Activated CD4-positive, alpha-beta memory T cell treated with anti-CD3 and anti-CD28 coated beads for 36 hours (primary cell): ENCODE data around the gene FAM50B. TPM values are rescaled to one million over a fixed set of nuclear protein-coding genes. Genes with fewer than 3 reads are reported as not detected.
"Not testable (repeated sequence)": the region's sequence is repeated elsewhere in the genome, so short reads cannot be mapped to it uniquely, and the experiment has no call there.

Experiments used
- CTCF ChIA-PET: fragments of 350-600 bp; sonication (Branson Sonifier 250); formaldehyde crosslinking; loops from one replicate; lab custom pipeline; 2021; ENCODE audit warnings: antibody characterized with exemption, inconsistent platforms; lab: Charles Lee
- POLR2A ChIA-PET: fragments of 350-600 bp; sonication (Branson Sonifier 250); formaldehyde crosslinking; loops from one replicate; lab custom pipeline; 2021; ENCODE audit warnings: antibody characterized with exemption; lab: Charles Lee
- DNase-seq: peaks from one replicate; pipeline ENCODE4 v3.0.0-alpha.2; 2020
- H3K27ac Mint-ChIP-seq: one replicate; pipeline ENCODE4 v1.8.0; 2021; ENCODE audit warnings: mixed read lengths
- H3K27me3 Mint-ChIP-seq: one replicate; pipeline ENCODE4 v1.8.0; 2021; ENCODE audit warnings: mixed read lengths
- H3K36me3 Mint-ChIP-seq: one replicate; pipeline ENCODE4 v1.8.0; 2021; ENCODE audit warnings: mixed read lengths
- H3K4me1 Mint-ChIP-seq: one replicate; pipeline ENCODE4 v1.8.0; 2021; ENCODE audit warnings: low read depth, mixed read lengths
- H3K4me3 Mint-ChIP-seq: one replicate; pipeline ENCODE4 v1.8.0; 2021; ENCODE audit warnings: mild to moderate bottlenecking, mixed read lengths
- H3K9me3 Mint-ChIP-seq: one replicate; pipeline ENCODE4 v1.8.0; 2021; ENCODE audit warnings: mixed read lengths
- intact Hi-C: fragments of 100-400 bp; cut with micrococcal nuclease; formaldehyde crosslinking; loops from one replicate; pipeline ENCODE4 v1.15.1; 2023
- total RNA-seq, 2 experiments: library from RNA; stranded (reverse); gene quantifications; one replicate each; pipeline ENCODE4 v1.2.3, GENCODE V29; 2021

FAM50B gene
- total RNA-seq, 2 experiments from 2014 or later: 16.9 to 18.8 TPM

DNA sequence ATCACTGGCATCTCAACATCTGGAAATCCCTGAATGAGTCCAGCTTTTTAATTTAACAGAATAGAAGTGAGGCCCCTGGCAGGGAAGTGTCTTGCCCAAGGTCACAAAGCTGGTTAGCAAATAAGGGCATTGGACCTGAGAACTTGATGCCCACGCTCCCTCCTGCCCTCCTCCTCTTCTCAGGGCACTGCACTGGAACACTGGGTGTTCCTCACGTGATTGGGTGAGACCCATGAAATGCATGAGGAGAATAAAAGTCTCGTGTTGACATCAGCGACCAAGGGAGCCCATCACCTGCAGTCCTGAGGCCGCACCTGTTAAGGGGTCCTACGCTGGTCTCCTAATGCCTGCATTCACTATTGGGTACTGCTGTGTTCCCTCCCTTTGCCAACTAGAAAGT is 7.4 kb downstream of the FAM50B start:
- DNase-seq: no peak
- ChIA-PET POLR2A (no interaction called here), CTCF (no interaction called here)
- Mint-ChIP-seq H3K27ac (no peak overlapping the region), H3K4me1 (no peaks in the 10 kb centered on the region), H3K36me3 (peaks cover 10% of the 10 kb centered on the region), H3K4me3 (no peak overlapping the region), H3K27me3 (peaks cover 4% of the 10 kb centered on the region), H3K9me3 (peaks cover 8% of the 10 kb centered on the region)
- intact Hi-C loops: no loop called here

DNA sequence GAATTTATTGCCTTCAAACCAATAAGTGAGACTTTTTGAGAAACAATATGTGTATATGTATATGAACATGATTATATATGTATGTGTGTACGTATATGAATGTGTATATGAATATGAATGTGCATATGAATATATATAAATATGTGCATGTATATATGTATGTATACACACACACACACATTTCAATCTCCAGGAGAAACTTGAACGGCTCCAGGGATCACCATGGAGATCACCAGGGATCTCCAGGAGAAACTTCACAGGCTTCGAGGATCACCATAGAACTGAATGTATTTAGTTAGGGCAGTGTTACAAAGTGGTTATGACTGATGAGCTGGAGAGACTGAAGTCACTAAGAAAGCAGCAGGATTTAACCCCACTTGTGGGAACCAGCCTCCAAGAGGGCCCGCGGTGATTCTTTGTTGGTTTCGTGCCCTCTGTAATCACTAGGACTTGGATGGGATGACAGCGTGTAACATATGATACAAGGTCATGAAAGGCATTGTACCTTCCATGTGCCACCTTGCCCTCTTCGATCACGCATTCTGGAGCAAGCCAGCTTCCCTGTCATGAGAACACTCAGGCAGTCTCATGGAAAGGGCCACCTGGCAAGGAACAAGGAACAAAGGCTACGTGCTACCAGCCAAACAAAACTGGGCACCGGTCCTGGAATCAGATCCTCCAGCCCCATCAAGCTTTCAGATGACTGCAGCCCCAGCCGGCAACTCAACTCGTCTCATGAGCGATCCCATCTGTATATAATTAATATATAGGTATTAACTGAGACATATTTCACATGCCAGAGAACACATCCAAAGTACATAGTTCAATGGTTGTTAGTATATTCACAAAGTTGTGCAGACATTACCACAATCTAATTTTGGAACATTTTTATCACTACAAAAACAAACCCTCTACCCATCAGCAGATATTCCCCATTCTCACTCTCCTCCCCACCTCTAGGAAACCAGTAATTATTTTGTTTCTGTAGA is 8.6 kb downstream of the FAM50B start:
- DNase-seq: no peak
- H3K27ac Mint-ChIP-seq: no peak overlapping the region
- H3K36me3 Mint-ChIP-seq: peaks cover 10% of the 10 kb centered on the region
- H3K9me3 Mint-ChIP-seq: peaks cover 8% of the 10 kb centered on the region
- H3K4me1 Mint-ChIP-seq: no peaks in the 10 kb centered on the region
- peaks cover 7% of the 10 kb centered on the region for H3K27me3 Mint-ChIP-seq
- intact Hi-C loops: no loop called here
- ChIA-PET POLR2A (no interaction called here), CTCF (no interaction called here)
- no peak overlapping the region for H3K4me3 Mint-ChIP-seq

DNA sequence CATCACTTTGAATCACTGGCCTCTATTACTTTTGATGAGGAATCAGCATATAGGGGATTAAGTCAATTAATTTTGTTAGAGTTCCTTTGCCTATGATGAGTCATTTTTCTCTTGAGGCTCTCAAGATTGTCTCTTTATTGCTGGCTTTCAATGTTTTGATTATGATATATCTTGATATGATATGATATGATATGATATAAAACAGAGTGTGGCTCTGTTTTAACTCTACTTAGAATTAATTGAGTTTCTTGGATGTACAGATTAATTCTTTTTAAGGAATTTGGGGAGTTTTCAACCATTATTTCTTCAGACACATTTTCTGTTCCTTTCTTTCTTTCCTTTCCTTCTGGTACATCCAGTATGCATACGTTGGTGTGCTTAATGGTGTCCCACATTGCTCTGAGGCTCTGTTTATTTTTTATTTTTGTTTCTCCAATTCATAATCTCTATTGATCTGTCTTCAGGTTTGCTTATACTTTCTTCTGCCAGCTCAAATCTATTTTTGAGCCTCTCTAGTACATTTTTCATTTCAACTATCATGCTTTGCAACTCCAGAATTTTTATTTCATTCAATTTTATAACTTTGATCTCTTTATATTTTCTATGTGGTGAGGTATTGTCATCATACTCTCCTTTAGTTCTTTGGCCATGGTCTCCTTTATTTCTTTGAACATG is 10.8 kb downstream of the FAM50B start:
- H3K27me3 Mint-ChIP-seq: peaks cover 10% of the 10 kb centered on the region
- H3K27ac Mint-ChIP-seq: no peak overlapping the region
- no peak for DNase-seq
- H3K4me1 Mint-ChIP-seq: no peaks in the 10 kb centered on the region
- ChIA-PET POLR2A (no interaction called here), CTCF (no interaction called here)
- intact Hi-C loops: no loop called here
- H3K9me3 Mint-ChIP-seq: peaks cover 8% of the 10 kb centered on the region
- H3K4me3 Mint-ChIP-seq: no peak overlapping the region
- peaks cover 7% of the 10 kb centered on the region for H3K36me3 Mint-ChIP-seq

DNA sequence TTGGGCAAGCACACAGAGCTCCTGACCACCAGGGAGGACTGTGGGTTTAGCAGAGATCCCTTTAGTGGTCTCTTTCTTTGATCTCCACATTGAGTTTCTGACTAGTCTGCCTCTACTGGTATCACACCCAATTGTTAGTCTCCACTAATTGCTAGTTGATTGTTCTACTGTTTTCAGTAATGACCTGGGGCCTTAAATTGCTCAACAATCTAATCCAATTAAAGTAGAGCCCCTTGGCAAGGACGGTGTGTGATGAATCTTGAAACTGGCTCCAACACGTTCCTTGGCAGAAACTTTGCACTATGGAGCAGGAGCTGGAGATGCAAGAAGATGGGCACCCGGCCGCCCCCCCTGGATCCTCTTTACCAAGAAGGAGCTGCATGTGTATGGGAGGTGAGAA is 12.3 kb downstream of the FAM50B start:
- peaks cover 12% of the 10 kb centered on the region for H3K9me3 Mint-ChIP-seq
- CTCF ChIA-PET: interaction anchor here (0.6 to 2.4 kb wide), 5 partner anchors 10 to 679 kb away, joined by 3 to 14 read pairs (median 5); partner anchors contain the start of gene FAM50B
- H3K4me1 Mint-ChIP-seq: peaks cover under 1% of the 10 kb centered on the region
- H3K27ac Mint-ChIP-seq: no peak overlapping the region
- H3K4me3 Mint-ChIP-seq: no peak overlapping the region
- H3K27me3 Mint-ChIP-seq: peaks cover 13% of the 10 kb centered on the region
- no peak for DNase-seq
- peaks cover 7% of the 10 kb centered on the region for H3K36me3 Mint-ChIP-seq
- POLR2A ChIA-PET: no interaction called here
- intact Hi-C loops: no loop called here

DNA sequence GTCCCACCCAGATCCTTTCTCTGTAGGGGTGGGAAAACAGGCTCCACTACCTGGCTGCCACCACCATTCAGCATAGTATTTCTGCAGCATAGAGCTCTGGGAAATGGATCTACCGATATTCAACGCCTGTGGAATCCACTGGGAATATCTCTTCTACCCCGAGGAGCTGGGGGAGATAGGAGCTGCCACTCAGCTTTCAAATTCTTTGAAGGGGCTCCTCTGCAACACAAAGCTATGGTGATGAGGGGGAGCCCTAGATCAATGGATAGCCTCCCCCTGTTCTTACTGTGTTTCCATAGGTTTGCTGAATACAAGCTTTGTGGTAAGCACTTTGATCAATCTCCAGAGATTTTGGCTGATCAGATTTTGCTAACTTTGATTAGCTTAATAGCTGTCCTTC is 12.9 kb downstream of the FAM50B start:
- H3K4me3 Mint-ChIP-seq: no peak overlapping the region
- H3K36me3 Mint-ChIP-seq: peaks cover 7% of the 10 kb centered on the region
- H3K27me3 Mint-ChIP-seq: peaks cover 13% of the 10 kb centered on the region
- intact Hi-C loops: no loop called here
- DNase-seq: no peak
- H3K27ac Mint-ChIP-seq: no peak overlapping the region
- peaks cover 12% of the 10 kb centered on the region for H3K9me3 Mint-ChIP-seq
- POLR2A ChIA-PET: no interaction called here
- CTCF ChIA-PET: interaction anchor here (0.6 to 2.4 kb wide), 3 partner anchors 11 to 679 kb away, joined by 3 to 14 read pairs (median 5); partner anchors contain the start of gene FAM50B
- H3K4me1 Mint-ChIP-seq: peaks cover 7% of the 10 kb centered on the region

DNA sequence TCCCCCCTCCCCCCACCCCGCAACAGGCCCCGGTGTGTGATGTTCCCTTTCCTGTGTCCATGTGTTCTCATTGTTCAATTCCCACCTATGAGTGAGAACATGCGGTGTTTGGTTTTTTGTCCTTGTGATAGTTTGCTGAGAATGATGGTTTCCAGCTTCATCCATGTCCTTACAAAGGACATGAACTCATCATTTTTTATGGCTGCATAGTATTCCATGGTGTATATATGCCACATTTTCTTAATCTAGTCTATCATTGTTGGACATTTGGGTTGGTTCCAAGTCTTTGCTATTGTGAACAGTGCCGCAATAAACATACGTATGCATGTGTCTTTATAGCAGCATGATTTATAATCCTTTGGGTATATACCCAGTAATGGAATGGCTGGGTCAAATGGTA is 14.1 kb downstream of the FAM50B start:
- intact Hi-C loops, H3K27ac Mint-ChIP-seq, DNase-seq, H3K36me3 Mint-ChIP-seq, POLR2A ChIA-PET, H3K4me3 Mint-ChIP-seq: not testable (repeated sequence)
- H3K4me1 Mint-ChIP-seq: peaks cover 20% of the 10 kb centered on the region
- CTCF ChIA-PET: interaction anchor here (0.6 to 2.4 kb wide), 2 partner anchors 14 to 146 kb away, joined by 4 to 14 read pairs; partner anchors contain the start of gene FAM50B
- H3K27me3 Mint-ChIP-seq: peaks cover 13% of the 10 kb centered on the region
- H3K9me3 Mint-ChIP-seq: peaks cover 12% of the 10 kb centered on the region

DNA sequence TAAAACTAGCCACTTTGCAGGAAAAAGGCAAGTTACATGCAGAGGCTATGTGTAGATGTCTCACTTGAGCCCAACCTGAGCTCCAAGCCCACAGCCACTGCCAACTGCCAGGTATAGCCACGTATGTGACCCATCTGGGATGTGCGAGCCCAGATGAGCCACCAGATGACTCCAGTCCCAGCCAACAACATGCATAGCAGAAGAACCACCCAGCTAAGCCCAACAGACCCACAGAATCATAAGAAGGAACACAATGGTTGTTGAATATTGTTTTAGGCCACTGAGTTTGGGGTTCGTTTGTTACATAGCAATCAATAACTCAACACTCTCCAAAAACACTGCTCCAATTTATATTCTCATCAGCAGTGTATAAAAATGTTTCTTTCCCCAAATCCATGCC is 16.3 kb downstream of the FAM50B start:
- Mint-ChIP-seq H3K27ac (no peak overlapping the region), H3K4me3 (no peak overlapping the region), H3K9me3 (peaks cover 7% of the 10 kb centered on the region), H3K27me3 (peaks cover 11% of the 10 kb centered on the region), H3K36me3 (peaks cover 2% of the 10 kb centered on the region), H3K4me1 (peaks cover 41% of the 10 kb centered on the region)
- intact Hi-C loops: loop anchor here (5.0 kb wide), 3 partner anchors 118 to 1072 kb away; partner anchors contain the start of gene ECI2
- no peak for DNase-seq
- ChIA-PET CTCF (interaction anchor here (1.0 to 5.3 kb wide), 2 partner anchors 15 to 113 kb away, joined by 3 to 75 read pairs; partner anchors contain the start of gene FAM50B), POLR2A (interaction anchor here (1.4 kb wide), 1 partner anchor 14 kb away, joined by 4 read pairs; no protein-coding TSS in a partner anchor)

DNA sequence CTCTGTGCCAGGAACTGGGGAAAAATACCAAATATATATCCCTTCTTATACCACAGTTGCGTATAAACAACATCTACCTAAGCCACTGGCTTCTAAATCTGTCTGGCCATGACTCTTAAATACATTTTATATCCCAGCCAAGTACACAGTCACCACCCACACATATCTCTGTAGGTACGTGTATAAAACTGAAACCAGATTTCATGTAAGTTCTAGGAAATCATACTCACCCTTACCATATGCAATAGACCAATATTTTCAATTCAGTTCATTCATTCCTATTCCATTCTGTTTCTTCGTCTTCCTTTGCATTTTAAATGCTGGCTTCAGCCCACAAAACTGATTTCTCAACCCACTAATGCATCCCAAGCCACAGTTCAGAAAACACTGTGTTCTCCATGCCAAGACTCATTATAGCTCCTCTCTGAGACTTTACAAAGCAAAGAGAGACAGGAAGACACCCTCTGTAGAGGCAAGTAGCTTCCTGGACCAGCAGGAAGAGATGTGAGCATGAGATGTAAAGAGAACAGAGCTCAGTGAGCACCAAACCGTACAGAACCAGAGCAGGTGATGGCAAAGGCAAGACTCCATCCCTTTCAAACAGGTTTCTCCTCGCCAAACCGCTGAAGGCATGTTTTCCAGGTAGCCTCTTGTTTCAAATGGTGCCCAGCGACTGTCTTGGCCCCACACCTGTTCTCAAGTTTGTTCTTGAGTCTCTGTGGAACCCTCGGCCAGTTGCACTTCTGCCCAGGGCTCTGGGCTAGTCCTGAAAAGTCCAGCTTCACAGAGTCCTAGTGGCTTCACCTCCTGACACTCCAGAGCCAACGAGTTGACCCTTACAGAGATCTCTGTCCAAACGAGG is 18.7 kb downstream of the FAM50B start:
- peak overlapping the region; percentile 20 for H3K4me3 Mint-ChIP-seq
- peak; percentile 31 for DNase-seq
- peaks cover 45% of the 10 kb centered on the region for H3K4me1 Mint-ChIP-seq
- H3K27me3 Mint-ChIP-seq: peaks cover 6% of the 10 kb centered on the region
- CTCF ChIA-PET: interaction anchor here (1.1 to 5.3 kb wide), 3 partner anchors 12 to 21 kb away, joined by 3 to 75 read pairs (median 5); partner anchors contain the start of gene FAM50B
- peak overlapping the region; percentile 92 for H3K27ac Mint-ChIP-seq
- H3K36me3 Mint-ChIP-seq: no peaks in the 10 kb centered on the region
- POLR2A ChIA-PET: interaction anchor here (1.5 to 3.6 kb wide), 2 partner anchors 15 to 19 kb away, joined by 4 to 64 read pairs; partner anchors contain the start of gene FAM50B
- intact Hi-C loops: loop anchor here (1.0 to 5.0 kb wide), 5 partner anchors 18 to 1069 kb away; partner anchors contain the start of gene ECI2
- H3K9me3 Mint-ChIP-seq: peaks cover 4% of the 10 kb centered on the region

DNA sequence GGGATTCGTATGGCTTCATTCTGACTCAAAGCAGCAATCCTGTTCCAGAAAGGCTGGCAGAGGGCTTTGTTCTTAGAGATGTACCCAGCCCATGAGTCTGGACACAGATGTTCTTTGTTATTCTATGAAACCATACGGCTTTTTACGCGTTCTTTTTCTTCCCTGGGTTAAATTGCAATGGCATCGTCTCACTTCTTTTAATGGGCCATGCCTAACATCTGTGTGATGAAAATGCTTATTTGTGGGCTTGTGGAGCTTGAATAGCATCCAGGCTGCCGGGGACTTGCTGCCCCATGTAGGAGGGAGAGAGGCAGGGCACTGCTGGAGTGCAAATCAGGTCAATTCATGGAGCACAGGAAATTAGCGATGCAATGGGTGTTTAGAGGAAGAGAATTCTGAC is 19.4 kb downstream of the FAM50B start:
- Mint-ChIP-seq H3K9me3 (peaks cover 4% of the 10 kb centered on the region), H3K27ac (peak overlapping the region; percentile 92), H3K27me3 (peaks cover 8% of the 10 kb centered on the region), H3K36me3 (no peaks in the 10 kb centered on the region), H3K4me3 (peak overlapping the region; percentile 24), H3K4me1 (peaks cover 45% of the 10 kb centered on the region)
- ChIA-PET POLR2A (interaction anchor here (1.5 to 3.6 kb wide), 2 partner anchors 15 to 20 kb away, joined by 4 to 64 read pairs; partner anchors contain the start of gene FAM50B), CTCF (interaction anchor here (1.1 to 5.3 kb wide), 3 partner anchors 13 to 21 kb away, joined by 3 to 75 read pairs (median 5); partner anchors contain the start of gene FAM50B)
- no peak for DNase-seq
- intact Hi-C loops: loop anchor here (1.0 to 5.0 kb wide), 4 partner anchors 47 to 1069 kb away; partner anchors contain the start of gene ECI2

DNA sequence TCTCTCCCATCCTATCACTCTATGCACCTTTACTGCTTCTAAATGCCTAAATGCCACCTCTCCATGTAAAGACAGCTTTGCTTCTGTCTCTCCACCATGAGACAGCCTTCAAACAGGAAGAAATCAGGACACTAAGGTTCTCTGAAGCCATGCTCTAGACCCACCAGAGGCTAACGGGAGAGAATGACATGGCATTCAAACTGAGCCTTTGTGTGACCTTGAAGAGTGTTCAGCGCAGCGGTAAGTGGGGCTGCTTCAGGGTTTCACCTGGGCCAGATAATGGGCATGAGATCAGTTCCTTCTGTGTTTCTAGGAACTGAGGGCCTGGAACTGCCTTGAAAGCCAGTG is 20.1 kb downstream of the FAM50B start:
- no peak for DNase-seq
- ChIA-PET POLR2A (interaction anchor here (3.6 kb wide), 1 partner anchor 20 kb away, joined by 64 read pairs; the partner anchor contains the start of gene FAM50B), CTCF (interaction anchor here (5.3 kb wide), 1 partner anchor 19 kb away, joined by 75 read pairs; the partner anchor contains the start of gene FAM50B)
- Mint-ChIP-seq H3K4me1 (peaks cover 45% of the 10 kb centered on the region), H3K27ac (peak overlapping the region; percentile 82), H3K36me3 (no peaks in the 10 kb centered on the region), H3K4me3 (no peak overlapping the region), H3K9me3 (peaks cover 4% of the 10 kb centered on the region), H3K27me3 (peaks cover 7% of the 10 kb centered on the region)
- intact Hi-C loops: loop anchor here (5.0 kb wide), 3 partner anchors 122 to 1068 kb away; partner anchors contain the start of gene ECI2
